Smooth muscle cell (in vitro differentiated cells): ENCODE results near the gene EID2B. TPM values are rescaled to one million over a fixed set of nuclear protein-coding genes. Genes with fewer than 3 reads are reported as not detected.

Experiments used
- DNase-seq: peaks from one replicate; lab custom pipeline; 2025; ENCODE audit not compliant: unreplicated experiment; lab: John Stamatoyannopoulos, UW
- H2AFZ ChIP-seq: fragments of 200-600 bp; sonication (generic); 2 replicates; pipeline ENCODE4 v1.6.0; 2016; ENCODE audit warnings: antibody characterized with exemption, low read depth, mild to moderate bottlenecking
- H3F3A ChIP-seq: fragments of 200-600 bp; sonication (generic); 2 replicates; pipeline ENCODE4 v1.6.0; 2017; ENCODE audit warnings: antibody characterized with exemption, low read depth
- H3K27ac ChIP-seq: fragments of 200-600 bp; sonication (generic); 2 replicates; pipeline ENCODE4 v1.5.1; 2016; ENCODE audit warnings: low read depth, mild to moderate bottlenecking
- H3K27me3 ChIP-seq: fragments of 200-600 bp; sonication (generic); 2 replicates; pipeline ENCODE4 v1.6.1; 2016; ENCODE audit warnings: low read depth, mild to moderate bottlenecking
- H3K36me3 ChIP-seq: fragments of 200-600 bp; sonication (generic); 2 replicates; pipeline ENCODE4 v1.5.1; 2016; ENCODE audit warnings: low read depth
- H3K4me1 ChIP-seq: fragments of 200-600 bp; sonication (generic); 2 replicates; pipeline ENCODE4 v1.5.1; 2016; ENCODE audit warnings: low read depth
- H3K4me2 ChIP-seq: fragments of 200-600 bp; sonication (generic); 2 replicates; pipeline ENCODE4 v1.6.0; 2016; ENCODE audit warnings: mild to moderate bottlenecking
- H3K4me3 ChIP-seq: fragments of 200-600 bp; sonication (generic); 2 replicates; pipeline ENCODE4 v1.5.1; 2016; ENCODE audit warnings: mild to moderate bottlenecking
- H3K79me2 ChIP-seq: fragments of 200-600 bp; sonication (generic); 2 replicates; pipeline ENCODE4 v1.6.0; 2016; ENCODE audit warnings: low read depth, mild to moderate bottlenecking
- H3K9ac ChIP-seq: fragments of 200-600 bp; sonication (generic); 2 replicates; pipeline ENCODE4 v1.6.0; 2016; ENCODE audit warnings: low read depth
- H3K9me3 ChIP-seq: fragments of 200-600 bp; sonication (generic); replicated peaks from 2 replicates; pipeline ENCODE4 v1.5.1; 2016; ENCODE audit warnings: low read depth
- H4K20me1 ChIP-seq: fragments of 200-600 bp; sonication (generic); 2 replicates; pipeline ENCODE4 v1.6.0; 2016; ENCODE audit warnings: low read depth
- whole genome bisulfite sequencing: methylation state at CpG from one replicate; pipeline ENCODE4 v1.1.7; 2016; ENCODE audit warnings: low lambda C conversion rate; 5-methylcytosine and 5-hydroxymethylcytosine counted together
- polyA plus RNA-seq: library from polyadenylated mRNA; unstranded; fragments of >200 nt; fragmentation: Nextera tagmentation; extraction: Ambion mirVana; gene quantifications from 2 replicates; pipeline ENCODE4 v1.2.1, GENCODE V29; 2016
- total RNA-seq: library from RNA; depleted of rRNA; stranded (reverse); fragments of >200 nt; gene quantifications from 2 replicates; pipeline ENCODE4 v1.2.3, GENCODE V29; 2014
- TF ChIP-seq, protein P1 (sequence below): fragments of 200-600 bp; sonication (generic); IDR thresholded peaks from 2 replicates; pipeline ENCODE4 v1.5.1; 2017; ENCODE audit warnings: borderline replicate concordance, mild to moderate bottlenecking, antibody characterized with exemption; ENCODE audit not compliant: insufficient read depth, poor library complexity, severe bottlenecking

The EID2B gene
- total and polyA plus RNA-seq, 2 experiments from 2014 or later = 1.9 to 2.7 TPM

DNA sequence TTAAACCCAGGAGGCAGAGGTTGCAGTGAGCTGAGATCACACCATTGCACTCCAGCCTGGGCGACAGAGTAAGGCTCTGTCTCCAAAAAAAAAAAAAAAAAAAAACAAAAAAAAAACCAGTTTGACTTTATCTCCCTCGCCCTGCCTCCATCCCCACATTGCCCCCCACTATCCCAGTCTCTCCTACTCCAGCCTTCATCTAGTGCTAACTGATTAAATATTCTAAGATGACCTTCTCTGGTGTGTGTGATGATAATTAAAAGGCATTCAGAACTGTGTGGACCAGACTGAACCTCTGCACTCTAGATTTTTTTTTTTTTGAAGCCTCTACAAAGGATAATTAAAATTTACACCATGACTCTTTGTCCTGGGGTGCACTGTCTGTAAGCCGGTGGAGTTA lies 39.9 kb downstream of the EID2B start:
- H4K20me1 ChIP-seq = no peaks in the 10 kb centered on the region
- no peaks in the 10 kb centered on the region for H3K36me3 ChIP-seq
- no peak for DNase-seq
- no peak overlapping the region for H3K27ac ChIP-seq
- WGBS = 88% methylated on average over 3 of the region's 3 CpGs
- no peak overlapping the region for H3K4me3 ChIP-seq
- H3K9ac ChIP-seq = no peak overlapping the region
- peaks cover 4% of the 10 kb centered on the region for H3K27me3 ChIP-seq
- H2AFZ ChIP-seq = no peak overlapping the region
- no peaks in the 10 kb centered on the region for H3K4me1 ChIP-seq
- H3K4me2 ChIP-seq = no peak overlapping the region
- H3K9me3 ChIP-seq = no peaks in the 10 kb centered on the region
- no peaks in the 10 kb centered on the region for H3F3A ChIP-seq
- H3K79me2 ChIP-seq = no peaks in the 10 kb centered on the region
- TF ChIP-seq, protein P1, sequence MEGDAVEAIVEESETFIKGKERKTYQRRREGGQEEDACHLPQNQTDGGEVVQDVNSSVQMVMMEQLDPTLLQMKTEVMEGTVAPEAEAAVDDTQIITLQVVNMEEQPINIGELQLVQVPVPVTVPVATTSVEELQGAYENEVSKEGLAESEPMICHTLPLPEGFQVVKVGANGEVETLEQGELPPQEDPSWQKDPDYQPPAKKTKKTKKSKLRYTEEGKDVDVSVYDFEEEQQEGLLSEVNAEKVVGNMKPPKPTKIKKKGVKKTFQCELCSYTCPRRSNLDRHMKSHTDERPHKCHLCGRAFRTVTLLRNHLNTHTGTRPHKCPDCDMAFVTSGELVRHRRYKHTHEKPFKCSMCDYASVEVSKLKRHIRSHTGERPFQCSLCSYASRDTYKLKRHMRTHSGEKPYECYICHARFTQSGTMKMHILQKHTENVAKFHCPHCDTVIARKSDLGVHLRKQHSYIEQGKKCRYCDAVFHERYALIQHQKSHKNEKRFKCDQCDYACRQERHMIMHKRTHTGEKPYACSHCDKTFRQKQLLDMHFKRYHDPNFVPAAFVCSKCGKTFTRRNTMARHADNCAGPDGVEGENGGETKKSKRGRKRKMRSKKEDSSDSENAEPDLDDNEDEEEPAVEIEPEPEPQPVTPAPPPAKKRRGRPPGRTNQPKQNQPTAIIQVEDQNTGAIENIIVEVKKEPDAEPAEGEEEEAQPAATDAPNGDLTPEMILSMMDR = no peak

DNA sequence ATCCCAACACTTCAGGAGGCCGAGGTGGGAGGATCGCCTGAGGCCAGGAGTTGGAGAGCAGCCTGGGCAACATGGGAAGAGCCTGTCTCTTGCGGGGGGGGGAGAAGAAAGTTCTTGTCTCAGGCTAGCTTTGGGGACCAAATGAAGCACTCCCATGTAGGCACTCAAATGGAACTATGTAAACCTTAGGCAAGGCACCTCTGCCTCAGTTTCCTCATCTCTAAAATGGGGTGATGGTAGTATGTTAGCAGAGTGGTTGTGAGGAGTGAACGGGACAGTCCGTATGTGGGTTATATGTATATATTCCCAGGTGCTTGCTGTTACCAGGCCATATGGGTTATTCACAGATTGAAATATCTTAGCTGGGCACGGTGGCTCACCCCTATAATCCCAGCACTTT lies 40.4 kb downstream of the EID2B start:
- H3K4me1 ChIP-seq = no peaks in the 10 kb centered on the region
- no peaks in the 10 kb centered on the region for H3K27me3 ChIP-seq
- DNase-seq = no peak
- H3K9ac ChIP-seq = no peak overlapping the region
- TF ChIP-seq, protein P1 = no peak
- no peak overlapping the region for H3K27ac ChIP-seq
- H3K4me2 ChIP-seq = no peak overlapping the region
- no peaks in the 10 kb centered on the region for H3F3A ChIP-seq
- no peak overlapping the region for H3K4me3 ChIP-seq
- H3K79me2 ChIP-seq = no peaks in the 10 kb centered on the region
- H2AFZ ChIP-seq = no peak overlapping the region
- H4K20me1 ChIP-seq = no peaks in the 10 kb centered on the region
- 92% methylated on average over 6 of the region's 6 CpGs for WGBS
- H3K36me3 ChIP-seq = no peaks in the 10 kb centered on the region
- H3K9me3 ChIP-seq = no peaks in the 10 kb centered on the region

DNA sequence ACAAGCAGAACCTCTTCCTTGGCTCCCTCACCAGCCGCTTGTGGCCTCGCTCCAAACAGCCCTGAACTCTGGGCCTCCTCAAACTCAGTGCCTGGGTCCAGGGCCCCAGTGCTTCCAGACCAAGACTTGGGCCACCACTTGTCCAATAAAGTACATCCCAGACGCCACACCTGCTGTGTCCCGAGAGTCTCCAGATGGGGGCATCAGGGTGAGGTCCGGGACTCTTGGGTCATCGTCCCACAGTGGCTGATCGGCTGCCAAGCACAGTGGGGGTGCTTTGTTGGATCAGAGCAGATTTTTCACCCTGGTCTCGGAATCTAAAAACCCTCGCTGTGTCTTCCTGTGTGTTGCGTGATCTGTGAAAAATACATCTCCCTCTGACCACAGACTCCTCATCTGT lies 42.9 kb downstream of the EID2B start:
- H3K4me3 ChIP-seq = no peak overlapping the region
- H3K27me3 ChIP-seq = no peaks in the 10 kb centered on the region
- no peak overlapping the region for H3K4me2 ChIP-seq
- no peaks in the 10 kb centered on the region for H3K4me1 ChIP-seq
- no peaks in the 10 kb centered on the region for H3F3A ChIP-seq
- DNase-seq = no peak
- no peak overlapping the region for H2AFZ ChIP-seq
- H4K20me1 ChIP-seq = no peaks in the 10 kb centered on the region
- H3K27ac ChIP-seq = no peak overlapping the region
- WGBS = 97% methylated on average over 10 of the region's 10 CpGs
- TF ChIP-seq, protein P1 = no peak
- H3K79me2 ChIP-seq = no peaks in the 10 kb centered on the region
- H3K36me3 ChIP-seq = no peaks in the 10 kb centered on the region
- H3K9me3 ChIP-seq = no peaks in the 10 kb centered on the region
- no peak overlapping the region for H3K9ac ChIP-seq

DNA sequence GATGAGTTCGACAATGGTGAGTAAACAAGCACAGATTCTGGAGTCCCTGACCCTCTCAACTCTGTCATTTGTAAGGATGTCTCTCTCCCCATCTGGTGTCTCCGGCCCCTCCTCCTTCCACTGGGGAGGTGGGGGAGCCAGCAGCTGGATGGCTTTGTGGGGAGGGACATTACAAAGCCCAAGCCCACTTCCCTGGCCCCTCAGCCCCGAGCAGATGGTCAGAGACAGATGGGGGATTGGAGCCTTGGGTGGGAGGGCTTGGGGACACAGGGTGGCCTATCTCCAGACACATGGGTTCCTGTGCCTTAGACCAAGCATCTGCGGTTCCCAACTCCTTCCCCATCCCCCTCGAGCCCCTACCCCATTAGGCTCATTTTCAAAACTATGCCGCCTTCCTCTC lies 49.5 kb downstream of the EID2B start:
- no peaks in the 10 kb centered on the region for H4K20me1 ChIP-seq
- H2AFZ ChIP-seq = no peak overlapping the region
- peaks cover 14% of the 10 kb centered on the region for H3K4me1 ChIP-seq
- DNase-seq = no peak
- H3K79me2 ChIP-seq = peaks cover 18% of the 10 kb centered on the region
- no peak overlapping the region for H3K4me2 ChIP-seq
- TF ChIP-seq, protein P1 = no peak
- WGBS = 92% methylated on average over 6 of the region's 6 CpGs
- no peaks in the 10 kb centered on the region for H3K27me3 ChIP-seq
- H3F3A ChIP-seq = peaks cover 4% of the 10 kb centered on the region
- H3K9ac ChIP-seq = no peak overlapping the region
- no peak overlapping the region for H3K4me3 ChIP-seq
- no peak overlapping the region for H3K27ac ChIP-seq
- no peaks in the 10 kb centered on the region for H3K36me3 ChIP-seq
- no peaks in the 10 kb centered on the region for H3K9me3 ChIP-seq
